ENCODE results near the gene CDH19.
"Not testable (repeated sequence)": the region's sequence is repeated elsewhere in the genome, so short reads cannot be mapped to it uniquely, and the experiment has no call there.

CDH19 gene

DNA sequence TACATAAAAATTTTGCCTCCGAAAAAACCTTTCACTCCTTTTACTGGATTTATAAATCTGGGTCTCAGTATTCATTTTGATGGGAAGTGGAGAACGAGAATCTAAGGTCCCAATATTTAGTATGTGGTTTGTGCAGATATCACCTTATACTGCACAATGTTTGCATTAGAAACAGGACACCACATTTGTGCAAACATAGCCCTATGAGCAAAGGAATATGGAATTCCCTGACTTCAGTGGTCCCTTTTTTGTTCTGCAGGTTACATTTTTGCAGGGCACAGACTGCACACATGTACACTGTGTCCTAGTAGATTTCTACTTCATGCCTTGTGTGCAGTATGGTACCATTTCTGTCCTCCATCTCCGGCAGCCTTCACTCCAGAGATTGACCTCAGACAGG is 130.0 kb downstream of the CDH19 start:
- no peak for TF ChIP-seq CTCF (IDR thresholded peaks at IDR 0.05; ENCODE audit: insufficient read depth, low read length, missing control alignments)
- POLR2A ChIA-PET: no interaction called here
- no peak for DNase-seq (ENCODE audit: low read depth, low spot score)
- CTCF ChIA-PET: no interaction called here
- no peak overlapping the region for H3K4me3 ChIP-seq (ENCODE audit: low read depth, low read length)

- H3K4me3 ChIP-seq (ENCODE audit: low read depth, low read length); DNase-seq (ENCODE audit: low read depth, low spot score); CTCF ChIA-PET; POLR2A ChIA-PET: not testable (repeated sequence)
Observed at GRCh38 chr18:66466184-66466583, 137.7 kb downstream of the CDH19 start.

GRCh38 chr18:66461344-66461743 is 142.5 kb downstream of the CDH19 start:
- CTCF ChIA-PET: no interaction called here
- no peak for DNase-seq (ENCODE audit: low read depth, low spot score)
- TF ChIP-seq CTCF (IDR thresholded peaks at IDR 0.05; ENCODE audit: insufficient read depth, low read length, missing control alignments): no peak
- POLR2A ChIA-PET: no interaction called here
- no peak overlapping the region for H3K4me3 ChIP-seq (ENCODE audit: low read depth, low read length)

GRCh38 chr18:66457245-66457644 is 146.6 kb downstream of the CDH19 start:
- DNase-seq (ENCODE audit: low read depth, low spot score): no peak
- ChIA-PET CTCF (no interaction called here), POLR2A (no interaction called here)
- TF ChIP-seq CTCF (IDR thresholded peaks at IDR 0.05; ENCODE audit: insufficient read depth, low read length, missing control alignments): no peak
- H3K4me3 ChIP-seq (ENCODE audit: low read depth, low read length): no peak overlapping the region
